Measurements from ENCODE around the gene MTHFD1L.

Gene MTHFD1L

GRCh38 chr6:150908901-150909300, 43.4 kb downstream of the MTHFD1L start:
- Histone ChIP-seq H3K27me3 (ENCODE audit: control insufficient read depth, insufficient read depth, low read length) (no peaks in the 10 kb centered on the region), H3K36me3 (ENCODE audit: control insufficient read depth, insufficient read depth, low read length) (no peaks in the 10 kb centered on the region)

DNA sequence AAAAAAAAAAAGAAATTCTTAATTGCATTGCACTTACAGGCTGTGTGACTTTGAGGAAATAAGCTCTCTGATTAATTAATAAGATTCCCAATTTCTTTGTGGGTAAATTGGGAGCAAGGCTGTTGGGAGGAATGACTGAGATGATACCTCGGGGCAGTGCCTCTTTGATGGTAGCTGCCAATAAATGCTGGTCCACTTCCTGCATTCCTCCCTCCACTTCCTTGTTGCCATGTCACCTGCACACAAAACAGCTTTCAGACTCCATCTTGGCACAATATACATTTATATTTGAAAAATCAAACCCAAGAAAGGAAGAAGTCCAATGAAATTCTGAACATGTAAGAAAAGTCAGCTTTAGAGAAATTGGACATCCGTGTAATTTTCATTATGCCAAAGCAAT, 45.1 kb downstream of the MTHFD1L start:
- Histone ChIP-seq H3K36me3 (ENCODE audit: control insufficient read depth, insufficient read depth, low read length) (no peaks in the 10 kb centered on the region), H3K27ac (ENCODE audit: low read depth, low read length) (no peak overlapping the region), H3K4me1 (ENCODE audit: control insufficient read depth, insufficient read depth, low read length) (peaks cover 3% of the 10 kb centered on the region), H3K4me3 (ENCODE audit: low read length) (no peak overlapping the region), H3K27me3 (ENCODE audit: control insufficient read depth, insufficient read depth, low read length) (no peaks in the 10 kb centered on the region), H3K9ac (ENCODE audit: low read length) (no peak overlapping the region)

More at GRCh38 chr6:150908901-150909300, 43.4 kb downstream of the MTHFD1L start:
- H3K4me1 ChIP-seq (ENCODE audit: control insufficient read depth, insufficient read depth, low read length) = peaks cover 3% of the 10 kb centered on the region
- H3K4me3 ChIP-seq (ENCODE audit: low read length) = no peak overlapping the region
- no peak overlapping the region for H3K9ac ChIP-seq (ENCODE audit: low read length)
- H3K27ac ChIP-seq (ENCODE audit: low read depth, low read length) = no peak overlapping the region

DNA sequence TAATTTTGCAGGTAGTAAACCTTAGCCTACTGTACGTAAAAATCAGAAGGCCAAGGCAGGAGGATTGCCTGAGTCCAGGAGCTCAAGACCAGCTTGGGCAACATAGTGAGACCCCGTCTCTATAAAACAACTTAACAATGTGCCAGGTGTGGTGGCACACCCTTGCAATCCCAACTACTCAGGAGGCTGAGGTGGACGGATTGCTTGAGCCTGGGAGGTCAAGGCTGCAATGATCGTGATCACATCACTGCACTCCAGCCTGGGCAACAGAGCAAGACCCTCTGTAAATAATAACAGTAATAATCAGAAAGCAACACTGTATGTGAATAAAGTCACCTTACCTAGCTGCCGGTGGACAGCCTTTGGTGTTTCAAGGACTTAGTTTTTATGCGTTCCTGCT, 48.9 kb downstream of the MTHFD1L start:
- Histone ChIP-seq H3K4me3 (ENCODE audit: low read length) (no peak overlapping the region), H3K9ac (ENCODE audit: low read length) (no peak overlapping the region), H3K4me1 (ENCODE audit: control insufficient read depth, insufficient read depth, low read length) (no peaks in the 10 kb centered on the region), H3K27ac (ENCODE audit: low read depth, low read length) (no peak overlapping the region), H3K36me3 (ENCODE audit: control insufficient read depth, insufficient read depth, low read length) (no peaks in the 10 kb centered on the region), H3K27me3 (ENCODE audit: control insufficient read depth, insufficient read depth, low read length) (no peaks in the 10 kb centered on the region)

DNA sequence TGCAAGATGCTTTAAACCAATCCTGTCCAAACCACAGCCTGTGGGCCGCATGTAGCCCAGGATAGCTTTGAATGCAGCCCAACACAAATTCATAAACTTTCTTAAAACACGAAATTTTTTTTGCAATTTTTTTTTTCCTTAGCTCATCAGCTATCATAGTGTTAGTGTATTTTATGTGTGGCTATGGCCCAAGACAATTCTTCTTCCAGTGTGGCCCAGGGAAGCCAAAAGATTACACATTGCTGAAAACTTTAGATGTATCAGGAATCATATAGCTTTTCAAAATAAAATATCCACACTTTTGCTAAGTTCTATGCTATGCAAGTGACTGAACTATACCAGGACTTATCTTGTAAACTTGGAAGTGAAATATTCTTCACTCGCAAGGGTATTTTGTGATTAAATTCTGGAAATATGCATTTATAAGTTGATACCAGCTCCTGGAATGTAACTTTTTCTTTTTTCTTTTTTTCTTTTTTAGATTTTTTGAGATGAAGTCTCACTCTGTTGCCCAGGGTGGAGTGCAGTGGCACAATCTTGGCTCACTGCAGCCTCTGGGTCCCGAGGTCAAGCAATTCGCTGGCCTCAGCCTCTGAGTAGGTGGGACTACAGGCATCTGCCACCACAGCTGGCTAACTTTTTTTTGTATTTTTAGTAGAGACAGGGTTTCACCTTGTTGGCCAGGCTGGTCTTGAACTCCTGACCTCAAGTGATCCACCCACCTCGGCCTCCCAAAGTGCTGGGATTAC, 49.8 kb downstream of the MTHFD1L start:
- no peak overlapping the region for H3K27ac ChIP-seq (ENCODE audit: low read depth, low read length)
- no peaks in the 10 kb centered on the region for H3K27me3 ChIP-seq (ENCODE audit: control insufficient read depth, insufficient read depth, low read length)
- H3K4me3 ChIP-seq (ENCODE audit: low read length) = no peak overlapping the region
- no peak overlapping the region for H3K9ac ChIP-seq (ENCODE audit: low read length)
- H3K36me3 ChIP-seq (ENCODE audit: control insufficient read depth, insufficient read depth, low read length) = no peaks in the 10 kb centered on the region
- no peaks in the 10 kb centered on the region for H3K4me1 ChIP-seq (ENCODE audit: control insufficient read depth, insufficient read depth, low read length)

DNA sequence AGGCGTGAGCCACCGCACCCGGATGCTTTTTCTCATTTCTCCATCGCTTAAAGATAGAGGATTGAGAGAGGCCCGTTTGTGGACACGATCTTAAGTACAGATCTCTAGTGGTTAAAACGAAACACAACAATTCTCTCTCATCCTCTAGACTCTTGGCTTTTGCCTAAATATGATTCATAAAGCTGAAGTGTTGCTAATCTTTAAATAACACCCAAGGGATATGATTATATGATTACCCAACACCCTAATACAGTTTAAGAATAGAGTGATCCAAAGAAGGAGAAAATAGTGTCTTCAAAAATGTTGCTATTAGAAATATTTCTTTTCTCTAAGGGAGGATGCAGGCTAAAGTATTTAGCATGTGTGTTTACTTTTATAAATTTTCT, 50.4 kb downstream of the MTHFD1L start:
- H3K27ac ChIP-seq (ENCODE audit: low read depth, low read length) = no peak overlapping the region
- no peak overlapping the region for H3K9ac ChIP-seq (ENCODE audit: low read length)
- H3K36me3 ChIP-seq (ENCODE audit: control insufficient read depth, insufficient read depth, low read length) = no peaks in the 10 kb centered on the region
- no peak overlapping the region for H3K4me3 ChIP-seq (ENCODE audit: low read length)
- H3K27me3 ChIP-seq (ENCODE audit: control insufficient read depth, insufficient read depth, low read length) = no peaks in the 10 kb centered on the region
- no peaks in the 10 kb centered on the region for H3K4me1 ChIP-seq (ENCODE audit: control insufficient read depth, insufficient read depth, low read length)

DNA sequence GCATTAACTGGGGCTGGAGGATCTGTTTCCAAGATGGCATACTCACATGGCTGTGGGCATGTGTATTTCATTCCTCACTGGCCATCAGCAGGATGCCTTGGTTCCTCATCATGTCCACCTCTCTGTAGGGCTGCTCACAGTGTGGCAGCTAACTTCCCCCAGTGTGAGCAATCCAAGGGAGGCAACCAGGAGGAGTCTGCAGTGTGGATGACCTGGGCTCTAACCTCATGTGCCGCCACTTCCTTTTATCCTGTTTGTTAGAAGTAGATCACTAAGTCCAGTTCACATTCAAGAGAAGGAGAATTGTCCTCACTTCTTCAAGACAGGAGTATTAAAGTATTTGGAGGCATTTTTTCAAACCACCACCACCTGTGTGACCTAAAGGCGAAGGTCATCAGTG, 54.4 kb downstream of the MTHFD1L start:
- Histone ChIP-seq H3K27ac (ENCODE audit: low read depth, low read length) (no peak overlapping the region), H3K4me1 (ENCODE audit: control insufficient read depth, insufficient read depth, low read length) (no peaks in the 10 kb centered on the region), H3K4me3 (ENCODE audit: low read length) (no peak overlapping the region), H3K27me3 (ENCODE audit: control insufficient read depth, insufficient read depth, low read length) (no peaks in the 10 kb centered on the region), H3K9ac (ENCODE audit: low read length) (no peak overlapping the region), H3K36me3 (ENCODE audit: control insufficient read depth, insufficient read depth, low read length) (no peaks in the 10 kb centered on the region)

- Histone ChIP-seq H3K4me3 (ENCODE audit: low read length) (no peak overlapping the region), H3K9ac (ENCODE audit: low read length) (no peak overlapping the region), H3K36me3 (ENCODE audit: control insufficient read depth, insufficient read depth, low read length) (no peaks in the 10 kb centered on the region), H3K27me3 (ENCODE audit: control insufficient read depth, insufficient read depth, low read length) (no peaks in the 10 kb centered on the region), H3K27ac (ENCODE audit: low read depth, low read length) (no peak overlapping the region), H3K4me1 (ENCODE audit: control insufficient read depth, insufficient read depth, low read length) (no peaks in the 10 kb centered on the region)
Measured at GRCh38 chr6:150922137-150922536, 56.6 kb downstream of the MTHFD1L start.

- H3K27ac ChIP-seq (ENCODE audit: low read depth, low read length) = no peak overlapping the region
- H3K4me3 ChIP-seq (ENCODE audit: low read length) = no peak overlapping the region
- no peaks in the 10 kb centered on the region for H3K27me3 ChIP-seq (ENCODE audit: control insufficient read depth, insufficient read depth, low read length)
- H3K9ac ChIP-seq (ENCODE audit: low read length) = no peak overlapping the region
- H3K4me1 ChIP-seq (ENCODE audit: control insufficient read depth, insufficient read depth, low read length) = peaks cover 3% of the 10 kb centered on the region
- H3K36me3 ChIP-seq (ENCODE audit: control insufficient read depth, insufficient read depth, low read length) = no peaks in the 10 kb centered on the region
Measured at GRCh38 chr6:150924808-150925589, 59.5 kb downstream of the MTHFD1L start.

DNA sequence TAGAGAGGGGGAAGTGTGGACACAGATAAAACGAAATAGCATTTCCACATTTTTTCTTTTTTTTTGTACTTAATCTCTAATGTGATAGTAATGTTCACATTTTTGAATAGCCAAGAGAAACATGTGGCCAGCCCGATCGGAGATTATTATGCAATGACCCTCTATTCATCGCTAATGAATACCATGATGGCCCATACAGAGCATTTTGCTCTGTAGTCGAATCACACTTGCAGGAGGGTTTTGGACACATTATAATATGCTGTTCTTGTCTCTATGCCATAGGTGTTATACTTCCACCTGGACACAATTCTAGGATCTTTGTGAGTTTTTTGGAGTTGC, 60.1 kb downstream of the MTHFD1L start:
- Histone ChIP-seq H3K4me3 (ENCODE audit: low read length) (no peak overlapping the region), H3K9ac (ENCODE audit: low read length) (no peak overlapping the region), H3K36me3 (ENCODE audit: control insufficient read depth, insufficient read depth, low read length) (no peaks in the 10 kb centered on the region), H3K27ac (ENCODE audit: low read depth, low read length) (no peak overlapping the region), H3K4me1 (ENCODE audit: control insufficient read depth, insufficient read depth, low read length) (peaks cover 3% of the 10 kb centered on the region), H3K27me3 (ENCODE audit: control insufficient read depth, insufficient read depth, low read length) (no peaks in the 10 kb centered on the region)

- Histone ChIP-seq H3K9ac (ENCODE audit: low read length) (no peak overlapping the region), H3K27ac (ENCODE audit: low read depth, low read length) (no peak overlapping the region)
Measured at GRCh38 chr6:150925976-150926375, 60.5 kb downstream of the MTHFD1L start.

GRCh38 chr6:150928882-150929281, 63.4 kb downstream of the MTHFD1L start:
- no peaks in the 10 kb centered on the region for H3K36me3 ChIP-seq (ENCODE audit: control insufficient read depth, insufficient read depth, low read length)
- H3K4me1 ChIP-seq (ENCODE audit: control insufficient read depth, insufficient read depth, low read length) = peaks cover 3% of the 10 kb centered on the region
- H3K27ac ChIP-seq (ENCODE audit: low read depth, low read length) = no peak overlapping the region
- no peak overlapping the region for H3K4me3 ChIP-seq (ENCODE audit: low read length)
- H3K9ac ChIP-seq (ENCODE audit: low read length) = no peak overlapping the region
- H3K27me3 ChIP-seq (ENCODE audit: control insufficient read depth, insufficient read depth, low read length) = no peaks in the 10 kb centered on the region

More at GRCh38 chr6:150925976-150926375, 60.5 kb downstream of the MTHFD1L start:
- H3K4me1 ChIP-seq (ENCODE audit: control insufficient read depth, insufficient read depth, low read length) = peaks cover 3% of the 10 kb centered on the region
- H3K4me3 ChIP-seq (ENCODE audit: low read length) = no peak overlapping the region
- H3K36me3 ChIP-seq (ENCODE audit: control insufficient read depth, insufficient read depth, low read length) = no peaks in the 10 kb centered on the region
- H3K27me3 ChIP-seq (ENCODE audit: control insufficient read depth, insufficient read depth, low read length) = no peaks in the 10 kb centered on the region

DNA sequence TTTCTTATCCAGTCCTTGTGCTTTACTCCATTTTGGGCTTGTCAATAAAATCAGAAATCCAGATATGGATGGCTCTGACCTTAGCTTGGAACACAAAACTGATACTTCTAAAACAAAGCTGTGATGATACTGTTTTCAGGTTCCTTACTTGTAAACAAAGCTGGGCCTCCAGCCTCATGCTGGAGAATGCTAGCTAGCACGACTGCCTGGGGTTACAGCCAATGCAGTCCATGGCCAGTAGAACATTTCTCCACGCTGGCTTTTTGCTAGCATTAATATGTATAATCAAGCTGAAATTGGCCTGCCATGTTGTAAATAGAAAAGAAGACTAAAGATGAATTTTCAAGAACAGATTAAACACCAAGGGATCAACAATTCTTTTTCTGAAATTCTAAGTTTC, 63.9 kb downstream of the MTHFD1L start:
- no peaks in the 10 kb centered on the region for H3K36me3 ChIP-seq (ENCODE audit: control insufficient read depth, insufficient read depth, low read length)
- H3K4me3 ChIP-seq (ENCODE audit: low read length) = no peak overlapping the region
- no peak overlapping the region for H3K27ac ChIP-seq (ENCODE audit: low read depth, low read length)
- peaks cover 3% of the 10 kb centered on the region for H3K4me1 ChIP-seq (ENCODE audit: control insufficient read depth, insufficient read depth, low read length)
- no peak overlapping the region for H3K9ac ChIP-seq (ENCODE audit: low read length)
- H3K27me3 ChIP-seq (ENCODE audit: control insufficient read depth, insufficient read depth, low read length) = no peaks in the 10 kb centered on the region

GRCh38 chr6:150930841-150931240, 65.3 kb downstream of the MTHFD1L start:
- H3K4me3 ChIP-seq (ENCODE audit: low read length) = no peak overlapping the region
- H3K9ac ChIP-seq (ENCODE audit: low read length) = no peak overlapping the region
- H3K27ac ChIP-seq (ENCODE audit: low read depth, low read length) = no peak overlapping the region
- H3K4me1 ChIP-seq (ENCODE audit: control insufficient read depth, insufficient read depth, low read length) = peaks cover 3% of the 10 kb centered on the region
- no peaks in the 10 kb centered on the region for H3K27me3 ChIP-seq (ENCODE audit: control insufficient read depth, insufficient read depth, low read length)
- H3K36me3 ChIP-seq (ENCODE audit: control insufficient read depth, insufficient read depth, low read length) = no peaks in the 10 kb centered on the region
